Heart right ventricle (tissue), 16 donors: ENCODE results near the gene C5AR1. TPM values are rescaled to one million over a fixed set of nuclear protein-coding genes. Genes with fewer than 3 reads are reported as not detected.
A peak's percentile ranks its signal among the peaks of the same experiment; 100 is the strongest.

Experiments
- ATAC-seq, 8 donors: fragments of 200-7000 bp; cut with Tn5 transposase; one replicate each; pipeline ENCODE4 v1.9.1; 2020; ENCODE audit warnings: mild to moderate bottlenecking in 8 of 8, moderate library complexity in 8 of 8, moderate number of reproducible peaks in 1 of 8
- DNase-seq, 2 donors: peaks; one replicate each; pipeline ENCODE4 v3.0.0-alpha.2; 2020
- H3K27ac ChIP-seq, 10 donors: fragments of 200-600 bp; sonication (generic) in 2 of 10; one replicate each; pipeline versions ENCODE4 v1.5.0 to v1.8.0; 2020 to 2022; ENCODE audit warnings: mild to moderate bottlenecking in 3 of 10
- H3K27me3 ChIP-seq, 7 donors: fragments of 200-600 bp; one replicate each; pipeline ENCODE4 v1.8.0; 2021 to 2022; ENCODE audit warnings: mild to moderate bottlenecking in 2 of 7
- H3K36me3 ChIP-seq, 9 donors: fragments of 200-600 bp; sonication (generic) in 1 of 9; one replicate each; pipeline versions ENCODE4 v1.5.0 to v1.8.0; 2020 to 2022; ENCODE audit warnings: mild to moderate bottlenecking in 2 of 9
- H3K4me1 ChIP-seq, 9 donors: fragments of 200-600 bp; sonication (generic) in 1 of 9; one replicate each; pipeline versions ENCODE4 v1.5.0 to v1.8.0; 2020 to 2022; ENCODE audit warnings: mild to moderate bottlenecking in 4 of 9
- H3K4me3 ChIP-seq, 10 donors: fragments of 200-600 bp; sonication (generic) in 2 of 10; one replicate each; pipeline versions ENCODE4 v1.5.0 to v1.8.0; 2020 to 2022; ENCODE audit warnings: mild to moderate bottlenecking in 7 of 10, moderate library complexity in 2 of 10
- H3K9me3 ChIP-seq, 11 donors: fragments of 200-600 bp in 10 of 11; sonication (generic) in 2 of 11; one replicate each; pipeline versions ENCODE4 v1.5.0 to v1.8.0; 2013 to 2022; ENCODE audit warnings: mild to moderate bottlenecking in 2 of 11, control low read depth in 1 of 11, moderate library complexity in 1 of 11
- WGBS, 2 donors: extraction: QIAGEN DNeasy Blood & Tissue Kit; methylation state at CpG; one replicate each; pipeline ENCODE4 v1.1.7; 2013; ENCODE audit warnings: inconsistent platforms in 1 of 2; 5-methylcytosine and 5-hydroxymethylcytosine counted together
- intact Hi-C, 10 donors: fragments of 100-400 bp; cut with DNase I; formaldehyde crosslinking; loops; one replicate each; pipeline versions ENCODE4 v1.11.1 to v1.14.2; 2022
- polyA plus RNA-seq, 2 donors: library from polyadenylated mRNA; stranded (reverse); fragments of 200-250 nt; gene quantifications; one replicate each; pipeline ENCODE4 v1.2.3, GENCODE V29; 2013
- total RNA-seq, 10 donors: library from RNA; stranded (reverse); fragmentation: NEBNext Ultra II Directional in 3 of 10; extraction: Animal tissue kit (Norgen Biotek cat#: 25700) in 3 of 10; gene quantifications; one replicate each; pipeline versions ENCODE4 v1.2.1 to v1.2.4, GENCODE V29; 2021 to 2023
- TF ChIP-seq, protein P1 (sequence below), 9 donors: fragments of 200-600 bp; sonication (generic) in 2 of 9; IDR thresholded peaks; one replicate each; pipeline versions ENCODE4 v1.5.0 to v1.8.0; 2021 to 2022; ENCODE audit warnings: antibody characterized with exemption in 9 of 9, mild to moderate bottlenecking in 5 of 9, moderate library complexity in 1 of 9
- donor health status: Arrhythmogenic right ventricular cardiomyopathy.
- donor health status: ischemic (EF 13 %, LVEDD 7.1; RV severe dilation, severe dysfunction).
- donor health status: healthy with polysubstance abuse.
- donor health status: DM: no; HTN: yes; CAD: no.
- donor health status: DM: no; HTN: no; CAD: no.
- donor health status: ischemic (EF 25% LVEDD 6.9; RV normal size, moderate dysfunction).
- donor health status: ischemic (EF 25% LVEDD 5.7; RV mildly dilated, moderate dysfunction).
- donor health status: healthy.
- donor health status: DM: yes; HTN: yes; CAD: no.
- donor health status: Ischemic cardiomyopathy.
- donor health status: ischemic (EF 35%, LVEDD 5.7; RV mildly dilated, moderate dysfunction).
- donor health status: nonischemic (EF 11% LVEDD 7.7; RV severe dilation, severe dysfunction).
- donor health status: DM: yes; HTN: yes; CAD: no.
- donor health status: PGD.
- donor health status: ischemic (EF 29% LVEDD 5.4; RV normal size, mild dysfunction).
- donor health status: nonischemic (EF 23%, LVEDD 6.1; RV moderate dilation, normal function).

C5AR1 gene
- total and polyA plus RNA-seq, 12 donors: 1.7 to 18.6 (median 6.8) TPM

GRCh38 chr19:47309038-47309437 lies 623 bp upstream of the C5AR1 start:
- ATAC-seq: no peak
- 58 to 71% methylated on average over 8 of the region's 8 CpGs for WGBS, 2 donors

GRCh38 chr19:47310323-47310722 lies 662 bp downstream of the C5AR1 start:
- Histone ChIP-seq H3K27ac (peak overlapping the region in 6 of 10 donors; percentile 24 to 95 (median 52)), H3K9me3 (no peaks in the 10 kb centered on the region), H3K4me3 (peak overlapping the region in 7 of 10 donors; percentile 14 to 60 (median 24)), H3K27me3 (peaks cover 0 to 9% (median 6%) of the 10 kb centered on the region in 7 donors), H3K4me1 (peaks cover 0 to 44% (median 0%) of the 10 kb centered on the region in 9 donors), H3K36me3 (peaks cover 0 to 10% (median 0%) of the 10 kb centered on the region in 9 donors)
- WGBS, 2 donors: 79 to 86% methylated on average over 2 of the region's 2 CpGs
- TF ChIP-seq, protein P1, sequence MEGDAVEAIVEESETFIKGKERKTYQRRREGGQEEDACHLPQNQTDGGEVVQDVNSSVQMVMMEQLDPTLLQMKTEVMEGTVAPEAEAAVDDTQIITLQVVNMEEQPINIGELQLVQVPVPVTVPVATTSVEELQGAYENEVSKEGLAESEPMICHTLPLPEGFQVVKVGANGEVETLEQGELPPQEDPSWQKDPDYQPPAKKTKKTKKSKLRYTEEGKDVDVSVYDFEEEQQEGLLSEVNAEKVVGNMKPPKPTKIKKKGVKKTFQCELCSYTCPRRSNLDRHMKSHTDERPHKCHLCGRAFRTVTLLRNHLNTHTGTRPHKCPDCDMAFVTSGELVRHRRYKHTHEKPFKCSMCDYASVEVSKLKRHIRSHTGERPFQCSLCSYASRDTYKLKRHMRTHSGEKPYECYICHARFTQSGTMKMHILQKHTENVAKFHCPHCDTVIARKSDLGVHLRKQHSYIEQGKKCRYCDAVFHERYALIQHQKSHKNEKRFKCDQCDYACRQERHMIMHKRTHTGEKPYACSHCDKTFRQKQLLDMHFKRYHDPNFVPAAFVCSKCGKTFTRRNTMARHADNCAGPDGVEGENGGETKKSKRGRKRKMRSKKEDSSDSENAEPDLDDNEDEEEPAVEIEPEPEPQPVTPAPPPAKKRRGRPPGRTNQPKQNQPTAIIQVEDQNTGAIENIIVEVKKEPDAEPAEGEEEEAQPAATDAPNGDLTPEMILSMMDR (IDR thresholded peaks at IDR 0.05): no peak
- intact Hi-C loops: no loop called here
- ATAC-seq (no peak), DNase-seq (no peak)

More at GRCh38 chr19:47309038-47309437, 623 bp upstream of the C5AR1 start:
- Histone ChIP-seq H3K9me3 (no peaks in the 10 kb centered on the region), H3K36me3 (peaks cover 0 to 10% (median 0%) of the 10 kb centered on the region in 9 donors), H3K27me3 (peaks cover 0 to 9% (median 6%) of the 10 kb centered on the region in 7 donors), H3K4me3 (peak overlapping the region in 1 of 10 donors; percentile 60), H3K4me1 (peaks cover 0 to 35% (median 0%) of the 10 kb centered on the region in 9 donors), H3K27ac (peak overlapping the region in 1 of 10 donors; percentile 95)
- DNase-seq: no peak
- TF ChIP-seq, protein P1 (IDR thresholded peaks at IDR 0.05): no peak
- intact Hi-C loops: no loop called here

DNA sequence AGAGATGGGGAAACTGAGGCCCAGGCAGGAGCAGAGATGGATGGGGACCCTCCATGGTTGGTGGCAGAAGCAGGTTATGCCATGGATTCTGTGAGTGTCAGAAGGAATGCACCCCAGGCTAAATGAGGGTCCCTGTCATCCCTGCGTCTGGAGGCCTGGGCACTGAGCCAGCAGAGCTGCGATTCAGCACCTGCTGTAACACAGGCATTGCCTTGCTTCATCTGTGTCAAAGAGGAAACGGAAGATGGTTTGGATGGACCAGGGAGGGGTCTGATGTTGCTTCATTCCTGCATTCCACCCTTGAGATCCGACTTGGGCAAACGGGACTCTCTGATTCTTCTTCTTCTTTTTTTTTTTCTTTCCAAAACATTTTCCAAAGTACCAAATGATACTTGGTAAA lies 1.2 kb downstream of the C5AR1 start:
- H3K9me3 ChIP-seq: no peaks in the 10 kb centered on the region
- peak overlapping the region in 7 of 10 donors; percentile 3 to 60 (median 24) for H3K4me3 ChIP-seq
- ATAC-seq (peak in 4 of 8 donors; percentile 27 to 45 (median 34)), DNase-seq (peak; percentile 29 to 42)
- TF ChIP-seq, protein P1 (IDR thresholded peaks at IDR 0.05): no peak
- peak overlapping the region in 5 of 10 donors; percentile 39 to 95 (median 53) for H3K27ac ChIP-seq
- H3K36me3 ChIP-seq: peaks cover 0 to 10% (median 0%) of the 10 kb centered on the region in 9 donors
- intact Hi-C loops: no loop called here
- WGBS, 2 donors: 11 to 21% methylated on average over 5 of the region's 5 CpGs
- peaks cover 0 to 46% (median 0%) of the 10 kb centered on the region in 9 donors for H3K4me1 ChIP-seq
- H3K27me3 ChIP-seq: peaks cover 0 to 9% (median 6%) of the 10 kb centered on the region in 7 donors

DNA sequence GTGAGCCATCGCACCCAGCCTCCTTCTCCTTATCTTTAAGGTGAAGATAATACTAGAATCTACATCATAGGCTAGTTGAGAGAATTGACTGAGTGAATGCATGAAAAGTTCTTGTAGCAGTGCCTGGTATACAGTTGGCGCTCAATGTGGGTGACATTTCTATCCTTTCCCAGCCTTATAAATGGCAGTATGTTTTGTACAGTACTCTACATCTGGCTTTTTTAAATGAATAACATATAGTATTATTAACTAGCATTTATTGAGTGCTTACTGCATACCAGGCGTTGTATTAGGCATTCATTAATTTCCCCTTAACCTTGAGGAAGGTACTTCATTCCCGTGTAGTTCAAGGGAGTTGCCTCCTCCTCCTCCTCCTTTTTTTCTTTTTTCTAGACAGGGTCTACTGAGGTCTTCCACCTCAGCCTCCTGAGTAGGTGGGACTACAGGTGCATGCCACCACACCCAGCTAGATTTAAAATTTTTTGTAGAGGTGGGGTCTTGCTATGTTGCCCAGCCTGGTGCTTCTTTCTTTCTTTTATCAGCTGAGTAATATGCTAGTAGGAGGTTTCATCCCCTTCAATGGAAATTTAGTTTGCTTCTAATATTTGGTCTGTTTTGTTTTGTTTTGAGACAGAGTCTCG lies 2.8 kb downstream of the C5AR1 start:
- Histone ChIP-seq H3K36me3 (peaks cover 0 to 21% (median 0%) of the 10 kb centered on the region in 9 donors), H3K27me3 (peaks cover 0 to 9% (median 6%) of the 10 kb centered on the region in 7 donors), H3K4me3 (peak overlapping the region in 3 of 10 donors; percentile 10 to 60 (median 15)), H3K4me1 (peaks cover 0 to 57% (median 0%) of the 10 kb centered on the region in 9 donors), H3K9me3 (no peaks in the 10 kb centered on the region), H3K27ac (peak overlapping the region in 2 of 10 donors; percentile 76 to 95)
- TF ChIP-seq, protein P1 (IDR thresholded peaks at IDR 0.05): no peak
- DNase-seq (no peak), ATAC-seq (no peak)
- intact Hi-C loops: no loop called here
- 83 to 88% methylated on average over 5 of the region's 5 CpGs for WGBS, 2 donors
